Measurements from ENCODE around the gene TMEM121B.

Gene TMEM121B

GRCh38 chr22:17079572-17079971 lies 41.6 kb downstream of the TMEM121B start:
- DNase-seq, result peak in 3 of 42 donors; percentile 3 to 12 (median 5)
- intact Hi-C loops (cut with DNase I), result loop anchor here (10.0 kb wide), 1 partner anchor 85 kb away; no protein-coding TSS in a partner anchor

GRCh38 chr22:17077255-17077654 lies 43.9 kb downstream of the TMEM121B start:
- intact Hi-C loops (cut with DNase I), result loop anchor here (10.0 kb wide), 1 partner anchor 88 kb away; no protein-coding TSS in a partner anchor
- peak in 1 of 42 donors; percentile 14 for DNase-seq

- no peak for DNase-seq
- intact Hi-C loops (cut with DNase I), result loop anchor here (10.0 kb wide), 1 partner anchor 90 kb away; no protein-coding TSS in a partner anchor
These were observed 46.5 kb downstream of the TMEM121B start for GRCh38 chr22:17074648-17075002.

GRCh38 chr22:17072877-17073276 lies 48.3 kb downstream of the TMEM121B start:
- no peak for DNase-seq
- intact Hi-C loops (cut with DNase I), result loop anchor here (10.0 kb wide), 1 partner anchor 92 kb away; no protein-coding TSS in a partner anchor

Data from head of caudate nucleus (tissue), 42 donors.